Measurements from ENCODE around the gene C17orf50.

DNA sequence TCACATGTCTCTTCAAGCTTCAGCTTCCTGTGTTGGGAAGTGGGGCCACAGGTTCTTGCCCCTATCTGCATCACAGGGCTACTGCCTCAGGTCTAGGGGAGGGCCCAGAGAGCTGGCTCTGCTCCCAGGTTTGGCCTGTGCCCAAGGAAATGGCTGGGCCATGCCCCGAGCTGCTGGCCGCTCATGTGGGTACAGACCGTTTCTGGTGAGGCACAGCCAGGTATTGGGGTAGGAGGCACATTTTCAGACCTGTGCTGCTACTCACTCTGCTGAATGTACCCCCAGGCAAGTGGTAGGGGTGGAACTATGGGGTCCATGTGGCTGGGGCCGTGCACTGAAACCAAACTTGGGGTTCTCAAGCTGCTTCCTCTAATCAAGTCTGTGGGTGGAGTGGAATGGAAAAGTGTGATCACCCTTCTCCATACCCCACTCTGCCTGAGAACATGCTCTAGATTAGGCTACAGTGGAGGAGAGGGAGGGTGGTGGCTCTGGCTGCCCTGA lies 12.3 kb upstream of the C17orf50 start:
- TF ChIP-seq YY1 (IDR thresholded peaks at IDR 0.05; ENCODE audit: insufficient read depth, insufficient read length) (no peak), SUZ12 (IDR thresholded peaks at IDR 0.05; ENCODE audit: extremely low read depth, insufficient read depth, insufficient read length) (no peak), ZNF274 (IDR thresholded peaks at IDR 0.05; ENCODE audit: low read depth, low read length) (no peak)
